Keratinocyte (primary cell): Measurements from ENCODE around the gene BAIAP2.

Experiments
- EZH2 ChIP-seq: IDR thresholded peaks from one replicate; pipeline ENCODE4 v1.6.1; 2012; ENCODE audit warnings: inconsistent platforms, mild to moderate bottlenecking, low read length, moderate library complexity
- TF ChIP-seq, protein P1 (sequence below), 3 experiments: IDR thresholded peaks in 1 of 3; conservative IDR thresholded peaks in 1 of 3; optimal IDR thresholded peaks in 1 of 3; 2 replicates in 2 of 3; 3 replicates in 1 of 3; pipeline versions ENCODE3 to v1.5.1; 2011; ENCODE audit warnings: low read length in 3 of 3, mild to moderate bottlenecking in 3 of 3, moderate library complexity in 2 of 3, control low read depth in 1 of 3, inconsistent platforms in 1 of 3; ENCODE audit not compliant: insufficient read depth in 2 of 3; ENCODE audit errors: extremely low read depth in 1 of 3

DNA sequence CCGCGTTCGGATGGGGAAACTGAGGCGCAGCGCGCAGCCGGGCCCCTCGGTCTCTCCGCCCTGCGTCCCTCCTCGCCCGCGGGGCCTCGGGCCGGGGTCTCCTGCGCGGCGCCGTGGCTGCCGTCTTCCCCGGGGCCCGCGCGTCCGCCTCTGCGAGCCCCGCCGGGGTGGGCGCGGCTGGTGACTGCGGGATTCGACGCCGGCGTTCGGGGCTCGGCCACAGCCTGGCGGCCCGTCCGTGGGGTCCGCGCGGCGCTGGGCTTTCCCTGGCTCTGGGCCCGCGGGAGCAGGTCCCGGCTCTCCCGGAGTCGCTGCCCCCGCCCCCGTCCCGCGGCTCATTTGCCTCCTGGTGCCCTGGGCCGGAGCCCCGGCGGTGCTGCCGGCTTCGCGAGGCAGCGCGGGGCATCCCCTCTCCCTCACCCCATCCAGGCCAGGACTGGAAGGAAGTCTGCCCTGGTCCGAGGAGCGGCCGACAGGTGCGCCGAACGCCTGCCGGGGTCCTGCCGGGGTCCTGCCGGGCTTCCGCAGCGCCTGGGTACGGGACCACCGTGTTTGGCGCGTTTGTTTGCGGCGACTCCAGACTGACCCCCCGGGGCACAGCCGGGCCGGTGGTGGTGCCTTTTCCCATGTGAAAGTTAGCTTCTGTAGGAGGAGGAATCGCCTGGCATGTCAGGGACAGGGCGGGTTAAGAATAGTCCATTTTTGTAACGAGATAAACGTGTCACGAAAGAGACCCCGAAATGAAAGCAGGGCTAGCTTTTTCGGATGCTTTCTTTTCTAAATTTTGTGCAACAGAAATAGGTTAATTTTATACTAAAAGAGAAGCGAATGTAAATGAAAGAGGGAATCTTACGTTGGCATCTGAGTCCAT, 42.6 kb upstream of the BAIAP2 start:
- TF ChIP-seq, protein P1, sequence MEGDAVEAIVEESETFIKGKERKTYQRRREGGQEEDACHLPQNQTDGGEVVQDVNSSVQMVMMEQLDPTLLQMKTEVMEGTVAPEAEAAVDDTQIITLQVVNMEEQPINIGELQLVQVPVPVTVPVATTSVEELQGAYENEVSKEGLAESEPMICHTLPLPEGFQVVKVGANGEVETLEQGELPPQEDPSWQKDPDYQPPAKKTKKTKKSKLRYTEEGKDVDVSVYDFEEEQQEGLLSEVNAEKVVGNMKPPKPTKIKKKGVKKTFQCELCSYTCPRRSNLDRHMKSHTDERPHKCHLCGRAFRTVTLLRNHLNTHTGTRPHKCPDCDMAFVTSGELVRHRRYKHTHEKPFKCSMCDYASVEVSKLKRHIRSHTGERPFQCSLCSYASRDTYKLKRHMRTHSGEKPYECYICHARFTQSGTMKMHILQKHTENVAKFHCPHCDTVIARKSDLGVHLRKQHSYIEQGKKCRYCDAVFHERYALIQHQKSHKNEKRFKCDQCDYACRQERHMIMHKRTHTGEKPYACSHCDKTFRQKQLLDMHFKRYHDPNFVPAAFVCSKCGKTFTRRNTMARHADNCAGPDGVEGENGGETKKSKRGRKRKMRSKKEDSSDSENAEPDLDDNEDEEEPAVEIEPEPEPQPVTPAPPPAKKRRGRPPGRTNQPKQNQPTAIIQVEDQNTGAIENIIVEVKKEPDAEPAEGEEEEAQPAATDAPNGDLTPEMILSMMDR (optimal IDR thresholded peaks at IDR 0.05 in 1 of 3, IDR thresholded peaks at IDR 0.05 in 1 of 3, conservative IDR thresholded peaks at IDR 0.05 in 1 of 3; ENCODE audit: extremely low read depth in 1 of 3, insufficient read depth in 2 of 3, low read length in 3 of 3), result no peak
- no peak for TF ChIP-seq EZH2
